8988T (cell line): ENCODE measurements around the gene EGFLAM.
A peak's percentile ranks its signal among the peaks of the same experiment; 100 is the strongest.

Experiments
- DNase-seq: peaks from one replicate; pipeline ENCODE4 v3.0.0; 2011

Gene EGFLAM

GRCh38 chr5:38423276-38424147, 165.2 kb downstream of the EGFLAM start:
- no peak for DNase-seq

- DNase-seq: no peak
Measured at GRCh38 chr5:38424148-38425060, 166.0 kb downstream of the EGFLAM start.

GRCh38 chr5:38426490-38426889, 168.1 kb downstream of the EGFLAM start:
- DNase-seq: no peak

GRCh38 chr5:38426986-38427950, 168.9 kb downstream of the EGFLAM start:
- no peak for DNase-seq

GRCh38 chr5:38431242-38431853, 173.0 kb downstream of the EGFLAM start:
- no peak for DNase-seq

- no peak for DNase-seq
Measured at GRCh38 chr5:38433160-38433861, 175.0 kb downstream of the EGFLAM start.

- DNase-seq: no peak
Measured at GRCh38 chr5:38434966-38435705, 176.8 kb downstream of the EGFLAM start.

GRCh38 chr5:38438757-38439156, 180.4 kb downstream of the EGFLAM start:
- no peak for DNase-seq

GRCh38 chr5:38441453-38442246, 183.3 kb downstream of the EGFLAM start:
- DNase-seq: peak; percentile 66

- no peak for DNase-seq
Measured at GRCh38 chr5:38442247-38442573, 183.9 kb downstream of the EGFLAM start.

GRCh38 chr5:38443390-38443789, 185.0 kb downstream of the EGFLAM start:
- DNase-seq: no peak

GRCh38 chr5:38445374-38446028, 187.1 kb downstream of the EGFLAM start:
- no peak for DNase-seq

GRCh38 chr5:38446029-38446522, 187.7 kb downstream of the EGFLAM start:
- DNase-seq: no peak

- no peak for DNase-seq
Measured at GRCh38 chr5:38447056-38447455, 188.7 kb downstream of the EGFLAM start.

GRCh38 chr5:38447786-38448185, 189.4 kb downstream of the EGFLAM start:
- no peak for DNase-seq

GRCh38 chr5:38448568-38449350, 190.4 kb downstream of the EGFLAM start:
- no peak for DNase-seq

- DNase-seq: no peak
Measured at GRCh38 chr5:38450627-38451026, 192.3 kb downstream of the EGFLAM start.

GRCh38 chr5:38451074-38451725, 192.8 kb downstream of the EGFLAM start:
- DNase-seq: no peak
